Peyer's patch (tissue), 4 donors: ENCODE results near the gene ZNF101.
"Not testable (repeated sequence)": the region's sequence is repeated elsewhere in the genome, so short reads cannot be mapped to it uniquely, and the experiment has no call there.

Experiments used
- CTCF ChIP-seq, 6 experiments: fragments of 450-650 bp in 4 of 6; fragments of 200-600 bp in 2 of 6; sonication (generic) in 1 of 6; IDR thresholded peaks; one replicate each; pipeline ENCODE4 v1.5.1; 2017 to 2019; ENCODE audit warnings: antibody characterized with exemption in 6 of 6, mild to moderate bottlenecking in 3 of 6, moderate library complexity in 1 of 6
- POLR2A ChIP-seq, 2 donors: fragments of 450-650 bp; IDR thresholded peaks; one replicate each; pipeline ENCODE4 v1.5.1; 2017; ENCODE audit warnings: antibody characterized with exemption in 2 of 2, mild to moderate bottlenecking in 2 of 2, moderate library complexity in 2 of 2

GRCh38 chr19:19686119-19686518, 17.5 kb downstream of the ZNF101 start:
- TF ChIP-seq CTCF, POLR2A (IDR thresholded peaks at IDR 0.05): not testable (repeated sequence)
